Left ventricle myocardium inferior (tissue), 1 donor: ENCODE results near the gene FAM107B. TPM values are rescaled to one million over a fixed set of nuclear protein-coding genes. Genes with fewer than 3 reads are reported as not detected.

Experiments
- DNase-seq: peaks from one replicate; pipeline ENCODE4 v3.0.0-alpha.2; 2020
- H3K27ac ChIP-seq: fragments of 200-600 bp; replicated peaks from 2 replicates; pipeline ENCODE4 v1.8.0; 2021
- H3K27me3 ChIP-seq: fragments of 200-600 bp; 2 replicates; pipeline ENCODE4 v1.8.0; 2021; ENCODE audit warnings: low read depth
- H3K36me3 ChIP-seq: fragments of 200-600 bp; 2 replicates; pipeline ENCODE4 v1.8.0; 2021
- H3K4me1 ChIP-seq: fragments of 200-600 bp; 2 replicates; pipeline ENCODE4 v1.8.0; 2021
- H3K4me3 ChIP-seq: fragments of 200-600 bp; 2 replicates; pipeline ENCODE4 v1.8.0; 2021; ENCODE audit warnings: mild to moderate bottlenecking, moderate library complexity
- H3K9me3 ChIP-seq: fragments of 200-600 bp; replicated peaks from 2 replicates; pipeline ENCODE4 v1.8.0; 2021
- CTCF ChIP-seq: fragments of 200-600 bp; IDR thresholded peaks from 2 replicates; pipeline ENCODE4 v1.8.0; 2021; ENCODE audit warnings: antibody characterized with exemption, mild to moderate bottlenecking, borderline replicate concordance
- intact Hi-C: fragments of 100-400 bp; cut with micrococcal nuclease; formaldehyde crosslinking; loops from one replicate; pipeline ENCODE4 v1.11.0; 2022
- total RNA-seq: library from RNA; stranded (reverse); fragmentation: NEBNext Ultra II Directional; extraction: Animal tissue kit (Norgen Biotek cat#: 25700); gene quantifications from one replicate; pipeline ENCODE4 v1.2.1, GENCODE V29; 2021
- donor health status: DM: no; HTN: yes; CAD: no; lungs with severe emphysema.

FAM107B gene
- total RNA-seq, 1 donor from 2014 or later = 4.7 TPM

DNA sequence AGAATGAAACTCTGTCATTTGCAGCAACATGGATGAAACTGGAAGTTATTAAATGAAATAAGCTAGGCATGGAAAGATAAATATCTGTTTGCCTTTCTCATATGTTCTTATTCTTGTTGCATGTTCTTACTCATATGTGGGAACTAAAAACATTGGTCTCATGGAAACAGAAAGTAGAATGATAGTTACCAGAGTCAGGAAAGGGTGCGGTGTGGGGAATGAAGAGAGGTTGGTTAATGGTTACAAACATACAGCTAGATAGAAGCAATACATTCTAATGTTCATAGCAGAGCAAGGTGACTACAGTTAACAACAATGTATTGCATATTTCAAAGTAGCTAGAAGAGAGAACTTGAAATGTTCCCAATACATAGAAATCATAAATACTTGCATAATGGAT lies 105.1 kb downstream of the FAM107B start:
- no peak overlapping the region for H3K27ac ChIP-seq
- no peak for TF ChIP-seq CTCF
- H3K36me3 ChIP-seq = no peaks in the 10 kb centered on the region
- no peaks in the 10 kb centered on the region for H3K4me1 ChIP-seq
- H3K4me3 ChIP-seq = no peak overlapping the region
- H3K27me3 ChIP-seq = no peaks in the 10 kb centered on the region
- no peaks in the 10 kb centered on the region for H3K9me3 ChIP-seq
- intact Hi-C loops = no loop called here
- no peak for DNase-seq

GRCh38 chr10:14667781-14668180 lies 106.9 kb downstream of the FAM107B start:
- no peaks in the 10 kb centered on the region for H3K36me3 ChIP-seq
- H3K4me3 ChIP-seq = no peak overlapping the region
- no peaks in the 10 kb centered on the region for H3K27me3 ChIP-seq
- no peaks in the 10 kb centered on the region for H3K4me1 ChIP-seq
- intact Hi-C loops = no loop called here
- TF ChIP-seq CTCF = no peak
- H3K27ac ChIP-seq = no peak overlapping the region
- DNase-seq = no peak
- no peaks in the 10 kb centered on the region for H3K9me3 ChIP-seq

DNA sequence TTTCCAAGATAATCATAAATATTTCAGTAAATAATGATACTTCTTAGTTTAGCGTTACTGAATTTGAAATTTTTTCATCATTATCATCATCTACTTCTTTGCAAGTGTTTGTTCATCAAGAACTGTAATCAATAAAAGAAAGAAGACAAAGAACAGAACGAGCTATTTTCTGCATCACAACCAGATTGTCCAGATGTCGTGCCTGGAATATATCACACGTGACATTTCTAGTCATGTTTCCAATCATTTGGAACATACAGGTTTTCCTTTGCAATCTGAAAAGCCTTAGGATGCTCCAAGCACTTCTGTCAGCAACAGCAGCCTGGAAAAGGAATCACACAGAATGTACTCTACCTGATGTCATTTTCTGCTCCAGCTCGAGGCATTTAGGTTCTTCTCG lies 107.4 kb downstream of the FAM107B start:
- Histone ChIP-seq H3K9me3 (no peaks in the 10 kb centered on the region), H3K27ac (no peak overlapping the region), H3K4me1 (no peaks in the 10 kb centered on the region), H3K27me3 (no peaks in the 10 kb centered on the region), H3K4me3 (no peak overlapping the region), H3K36me3 (no peaks in the 10 kb centered on the region)
- DNase-seq = no peak
- TF ChIP-seq CTCF = no peak
- intact Hi-C loops = no loop called here

GRCh38 chr10:14665865-14666857 lies 108.5 kb downstream of the FAM107B start:
- no peak overlapping the region for H3K27ac ChIP-seq
- TF ChIP-seq CTCF = no peak
- no peak overlapping the region for H3K4me3 ChIP-seq
- H3K36me3 ChIP-seq = no peaks in the 10 kb centered on the region
- no peaks in the 10 kb centered on the region for H3K9me3 ChIP-seq
- intact Hi-C loops = no loop called here
- no peaks in the 10 kb centered on the region for H3K4me1 ChIP-seq
- DNase-seq = no peak
- no peaks in the 10 kb centered on the region for H3K27me3 ChIP-seq

DNA sequence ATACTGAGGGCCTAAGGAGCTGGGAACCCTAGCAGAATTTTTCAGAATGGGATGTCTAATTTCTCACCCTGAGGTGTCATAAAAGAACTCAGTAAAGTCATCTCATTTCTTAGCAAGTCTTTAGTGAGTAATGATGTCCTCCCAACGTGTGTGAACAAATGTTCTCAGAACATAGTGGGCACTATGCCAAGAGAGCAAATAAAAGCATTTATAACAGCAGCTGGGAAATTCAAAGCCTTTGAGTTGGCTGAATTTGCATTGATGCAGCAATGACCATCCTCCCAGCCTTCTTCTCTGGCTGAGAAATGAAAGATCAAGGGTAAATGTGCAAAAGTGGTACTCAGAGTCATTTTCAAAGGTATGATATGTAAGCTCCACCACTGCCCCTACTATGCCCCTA lies 109.4 kb downstream of the FAM107B start:
- Histone ChIP-seq H3K4me3 (no peak overlapping the region), H3K4me1 (no peaks in the 10 kb centered on the region), H3K27ac (no peak overlapping the region), H3K27me3 (no peaks in the 10 kb centered on the region), H3K9me3 (no peaks in the 10 kb centered on the region), H3K36me3 (no peaks in the 10 kb centered on the region)
- intact Hi-C loops = no loop called here
- DNase-seq = no peak
- no peak for TF ChIP-seq CTCF
